K562 (cell line): ENCODE results near the gene HRAS. TPM values are rescaled to one million over a fixed set of nuclear protein-coding genes. Genes with fewer than 3 reads are reported as not detected.
A peak's percentile ranks its signal among the peaks of the same experiment; 100 is the strongest.

Experiments
- ATAC-seq: fragments of 200-7000 bp; cut with Tn5 transposase; 3 replicates; pipeline ENCODE4 v1.9.1; 2020; ENCODE audit warnings: moderate library complexity
- BruUV-seq: library from RNA; stranded (reverse); fragments of 400-500 nt; replicated peaks from 2 replicates; lab custom pipeline; 2021; lab: Mats Ljungman, UMichigan
- CTCF ChIA-PET: fragments of 300-600 bp; formaldehyde crosslinking; extraction: SDS; loops from one replicate; lab custom pipeline; 2021; ENCODE audit warnings: low intra/inter-chr PET ratio; lab: Yijun Ruan, JAX
- POLR2A ChIA-PET: fragments of 300-600, 350-650 bp; sonication (Branson Sonifier 250); formaldehyde crosslinking; extraction: SDS; loops from one replicate; lab custom pipeline; 2021; ENCODE audit warnings: antibody characterized with exemption, inconsistent platforms; lab: Yijun Ruan, JAX
- DNase-seq, 4 experiments: peaks; one replicate each; pipeline versions ENCODE4 v3.0.0 to v3.0.0-alpha.2; 2011 to 2018; ENCODE audit warnings: low spot score in 3 of 4, mixed read lengths in 3 of 4; ENCODE audit errors: extremely low read depth in 1 of 4
- FAIRE-seq: peaks from 2 replicates; lab custom pipeline; 2011; peaks lifted over from hg19 to GRCh38; lab: Jason Lieb, UNC
- H2AFZ ChIP-seq: 2 replicates; pipeline ENCODE4 v1.6.0; 2011; ENCODE audit warnings: low read depth, low read length, control low read depth, inconsistent platforms
- H3K27ac ChIP-seq: fragments of 200-600 bp; 3 replicates; pipeline ENCODE4 v1.8.0; 2011; ENCODE audit warnings: low read depth, mild to moderate bottlenecking, control low read depth, inconsistent platforms, low read length, moderate library complexity, mixed read lengths; ENCODE audit errors: extremely low read depth
- H3K27me3 ChIP-seq, 2 experiments: fragments of 300-600 bp in 1 of 2; 2 replicates in 1 of 2; 3 replicates in 1 of 2; pipeline versions ENCODE4 v1.6.0 to v1.8.0; 2011; ENCODE audit warnings: inconsistent platforms in 2 of 2, low read length in 2 of 2, mild to moderate bottlenecking in 1 of 2, mixed read lengths in 1 of 2, moderate library complexity in 1 of 2; ENCODE audit not compliant: control insufficient read depth in 2 of 2, insufficient read depth in 2 of 2
- H3K36me3 ChIP-seq: fragments of 300-600 bp; 3 replicates; pipeline ENCODE4 v1.8.0; 2011; ENCODE audit warnings: mild to moderate bottlenecking, low read length, inconsistent platforms; ENCODE audit not compliant: control insufficient read depth, insufficient read depth
- H3K4me1 ChIP-seq, 2 experiments: fragments of 200-600 bp in 1 of 2; replicated peaks in 1 of 2; 2 replicates in 1 of 2; 3 replicates in 1 of 2; pipeline versions ENCODE4 v1.5.1 to v1.8.0; 2011; ENCODE audit warnings: inconsistent platforms in 2 of 2, low read length in 2 of 2, mild to moderate bottlenecking in 1 of 2, mixed read lengths in 1 of 2, moderate library complexity in 1 of 2; ENCODE audit not compliant: control insufficient read depth in 2 of 2, insufficient read depth in 2 of 2
- H3K4me2 ChIP-seq: 2 replicates; pipeline ENCODE4 v1.6.1; 2011; ENCODE audit warnings: low read length, control low read depth, inconsistent platforms, mixed read lengths; ENCODE audit not compliant: insufficient read depth
- H3K4me3 ChIP-seq: fragments of 200-600 bp; sonication (generic), shearing (Covaris generic); 2 replicates; pipeline ENCODE4 v1.5.1; 2016; ENCODE audit warnings: control low read depth, inconsistent platforms
- H3K79me2 ChIP-seq: fragments of 200-600 bp; 3 replicates; pipeline ENCODE4 v1.8.0; 2011; ENCODE audit warnings: low read length, inconsistent platforms; ENCODE audit not compliant: control insufficient read depth, insufficient read depth
- H3K9ac ChIP-seq, 2 experiments: 2 replicates each; pipeline versions ENCODE4 v1.6.0 to v1.6.1; 2011; ENCODE audit warnings: low read depth in 2 of 2, low read length in 2 of 2, control low read depth in 1 of 2, inconsistent platforms in 1 of 2, mild to moderate bottlenecking in 1 of 2, mixed read lengths in 1 of 2; ENCODE audit not compliant: insufficient read depth in 1 of 2
- H3K9me1 ChIP-seq: one replicate; pipeline ENCODE4 v1.6.0; 2011; ENCODE audit warnings: inconsistent platforms, mild to moderate bottlenecking, low read length, moderate library complexity; ENCODE audit not compliant: control insufficient read depth, insufficient read depth
- H3K9me3 ChIP-seq: replicated peaks from 2 replicates; pipeline ENCODE4 v1.5.1; 2011; ENCODE audit warnings: low read depth, low read length, inconsistent platforms; ENCODE audit not compliant: control insufficient read depth, insufficient read depth
- H4K20me1 ChIP-seq: replicated peaks from 2 replicates; pipeline ENCODE4 v1.6.1; 2011; ENCODE audit warnings: low read length, inconsistent platforms, mixed read lengths; ENCODE audit not compliant: control insufficient read depth, insufficient read depth
- CXXC5 ChIP-seq: fragments of 250-450 bp; sonication (Bioruptor Pico); IDR thresholded peaks from 2 replicates; pipeline ENCODE4 v1.8.0; 2022; ENCODE audit warnings: inconsistent platforms, mild to moderate bottlenecking, moderate library complexity
- FOS ChIP-seq: IDR thresholded peaks from 3 replicates; pipeline ENCODE4 v1.6.1; 2011; ENCODE audit not compliant: insufficient read length; ENCODE audit errors: extremely low read depth
- FOXA3 ChIP-seq, 2 experiments: fragments of 450-650 bp in 1 of 2; sonication (generic) in 1 of 2; formaldehyde crosslinking; IDR thresholded peaks in 1 of 2; conservative IDR thresholded peaks in 1 of 2; 2 replicates each; pipeline versions ENCODE4 v1.4.0 to v1.8.0; 2020 to 2022; ENCODE audit warnings: mild to moderate bottlenecking in 2 of 2, missing genetic modification reagents in 1 of 2
- HINFP ChIP-seq: fragments of 450-650 bp; conservative IDR thresholded peaks from 2 replicates; pipeline ENCODE4 v1.6.1; 2016; ENCODE audit warnings: missing genetic modification characterization, low read depth, mild to moderate bottlenecking, control low read depth, missing compliant biosample characterization
- MAX ChIP-seq: sonication (generic); formaldehyde crosslinking; IDR thresholded peaks from 2 replicates; pipeline ENCODE4 v1.9.0; 2022; ENCODE audit warnings: mild to moderate bottlenecking, missing genetic modification reagents
- NFIC ChIP-seq: fragments of 450-650 bp; IDR thresholded peaks from 2 replicates; pipeline ENCODE4 v1.6.1; 2017; ENCODE audit warnings: mild to moderate bottlenecking, inconsistent platforms
- RBFOX2 ChIP-seq: fragments of 200-400 bp; formaldehyde crosslinking; IDR thresholded peaks from 2 replicates; pipeline ENCODE4 v1.6.1; 2017; ENCODE audit warnings: low read depth, mild to moderate bottlenecking, low read length, moderate library complexity
- SMAD1 ChIP-seq: fragments of 150-350 bp; IDR thresholded peaks from 2 replicates; pipeline ENCODE4 v1.6.1; 2014; ENCODE audit warnings: low read length, low read depth; ENCODE audit not compliant: partially characterized antibody
- ZBTB26 ChIP-seq: fragments of 450-650 bp; formaldehyde crosslinking; IDR thresholded peaks from 2 replicates; pipeline ENCODE4 v1.4.0; 2022; ENCODE audit warnings: missing genetic modification characterization
- ZNF197 ChIP-seq: fragments of 200-800 bp; sonication (Bioruptor generic); IDR thresholded peaks from 2 replicates; pipeline ENCODE4 v1.6.1; 2016; ENCODE audit warnings: low read depth, missing genetic modification characterization, missing compliant biosample characterization
- ZNF583 ChIP-seq: fragments of 250-450 bp; sonication (Bioruptor Pico); IDR thresholded peaks from 2 replicates; pipeline ENCODE4 v1.4.0; 2020
- WGBS: fragments of 100-300 bp; shearing (Covaris generic); methylation state at CpG from one replicate; pipeline ENCODE4 v1.1.6; 2016; ENCODE audit warnings: low coverage, mixed read lengths; ENCODE audit not compliant: insufficient coverage; ENCODE audit errors: missing lambda C conversion rate; 5-methylcytosine and 5-hydroxymethylcytosine counted together
- in situ Hi-C: fragments of 300-500 bp; cut with MboI; formaldehyde crosslinking; loops from 4 replicates; pipeline ENCODE4 v1.15.0; 2018; ENCODE audit warnings: inconsistent platforms, mixed read lengths
- intact Hi-C: fragments of 100-400 bp; cut with micrococcal nuclease; formaldehyde crosslinking; loops from 2 replicates; pipeline ENCODE4 v1.14.2; 2022
- polyA plus RNA-seq, 8 experiments: library from polyadenylated mRNA; depleted of rRNA in 4 of 8; stranded (reverse) in 5 of 8; unstranded in 3 of 8; fragments of >200 nt; fragmentation: Nextera tagmentation in 2 of 8; fragmentation: Illumina TruSeq in 1 of 8; extraction: Ambion mirVana in 2 of 8; extraction: Trizol in 1 of 8; gene quantifications; 2 replicates each; pipeline versions ENCODE4 v1.2.1 to v1.2.3, GENCODE V29; 2011 to 2014; ENCODE audit warnings: inconsistent platforms in 1 of 8, missing spikeins in 1 of 8
- total RNA-seq, 7 experiments: library from RNA; depleted of rRNA in 6 of 7; stranded (reverse); fragments of >200 nt in 6 of 7; fragmentation: Illumina TruSeq in 2 of 7; extraction: Trizol in 2 of 7; gene quantifications; 2 replicates each; pipeline versions ENCODE4 v1.2.1 to v1.2.3, GENCODE V29; 2011 to 2021; ENCODE audit warnings: low replicate concordance in 1 of 7

Gene HRAS
- total and polyA plus RNA-seq, 9 of the 15 experiments (the other 6 are each of a cell fraction or from before 2014, with no cell fraction given) = 2.8 to 73.5 (median 29.6) TPM

- 88% methylated on average over 5 of the region's 5 CpGs for WGBS
- CTCF ChIA-PET = no interaction called here
- TF ChIP-seq SMAD1 (no peak), FOS (no peak), NFIC (peak; percentile 37)
- H4K20me1 ChIP-seq = no peaks in the 10 kb centered on the region
- H3K9ac ChIP-seq = no peak overlapping the region
- no peaks in the 10 kb centered on the region for H3K9me1 ChIP-seq
- H3K9me3 ChIP-seq = no peaks in the 10 kb centered on the region
- no peak overlapping the region for H3K4me3 ChIP-seq
- H3K4me1 ChIP-seq = peaks cover 2 to 32% of the 10 kb centered on the region in 2 experiments; a peak in 4 of 5 replicates
- intact Hi-C loops (no loop called here), in situ Hi-C loops (no loop called here)
- H3K4me2 ChIP-seq = no peak overlapping the region
- peaks cover 40% of the 10 kb centered on the region for H3K79me2 ChIP-seq
- POLR2A ChIA-PET = interaction anchor here (0.8 to 1.4 kb wide), 3 partner anchors 12 to 32 kb away, joined by 3 read pairs; partner anchors contain the start of gene HRAS
- H2AFZ ChIP-seq = no peak overlapping the region
- no peak for DNase-seq
- ATAC-seq = no peak
- no peaks in the 10 kb centered on the region for H3K27me3 ChIP-seq
- peaks cover 41% of the 10 kb centered on the region; the same call in 2 of the 3 replicates for H3K36me3 ChIP-seq
- TSS peak; percentile 42 for BruUV-seq
- no peak overlapping the region for H3K27ac ChIP-seq
- no peak for FAIRE-seq
Observed at GRCh38 chr11:508956-509355, 26.4 kb downstream of the HRAS start.

GRCh38 chr11:507727-508515, 27.5 kb downstream of the HRAS start:
- peak overlapping the region; percentile 74 for H3K27ac ChIP-seq
- peak overlapping the region; percentile 60 for H2AFZ ChIP-seq
- H3K4me1 ChIP-seq = peaks cover 11 to 43% of the 10 kb centered on the region in 2 experiments
- in situ Hi-C loops (no loop called here), intact Hi-C loops (loop anchor here (2.0 kb wide), 1 partner anchor 59 kb away; no protein-coding TSS in a partner anchor)
- peak overlapping the region; percentile 76 for H3K4me2 ChIP-seq
- H4K20me1 ChIP-seq = no peaks in the 10 kb centered on the region
- H3K27me3 ChIP-seq = no peaks in the 10 kb centered on the region
- no peak for DNase-seq
- peaks cover 50% of the 10 kb centered on the region for H3K79me2 ChIP-seq
- 39% methylated on average over 38 of the region's 45 CpGs for WGBS
- no peaks in the 10 kb centered on the region for H3K9me1 ChIP-seq
- no peaks in the 10 kb centered on the region for H3K9me3 ChIP-seq
- H3K4me3 ChIP-seq = peak overlapping the region; percentile 93
- no peak for FAIRE-seq
- H3K9ac ChIP-seq = peak overlapping the region; percentile 79 to 97
- H3K36me3 ChIP-seq = peaks cover 32% of the 10 kb centered on the region; the same call in 2 of the 3 replicates
- no TSS peak for BruUV-seq
- POLR2A ChIA-PET = interaction anchor here (0.6 to 1.9 kb wide), 3 partner anchors 15 to 111 kb away, joined by 3 to 10 read pairs (median 3); no protein-coding TSS in a partner anchor
- ATAC-seq = no peak
- CTCF ChIA-PET = no interaction called here
- TF ChIP-seq CXXC5 (CRISPR knock-in tag) (0 out of 2 replicates have a peak, but pooled peaks have one; percentile 4), ZBTB26 (CRISPR knock-in tag) (no peak), FOXA3 (CRISPR knock-in tag; conservative IDR thresholded peaks at IDR 0.05 in 1 of 2, IDR thresholded peaks at IDR 0.05 in 1 of 2) (no peak), RBFOX2 (peak; percentile 1), MAX (CRISPR knock-in tag) (0 out of 2 replicates have a peak, but pooled peaks have one; percentile 51), ZNF583 (no peak), HINFP (no peak), ZNF197 (CRISPR knock-in tag) (no peak)
